SU-DHL-6 (cell line): Measurements from ENCODE around the gene MIOS.

Source experiments
- CTCF ChIP-seq: fragments of 200-600 bp; sonication (generic); IDR thresholded peaks from one replicate; pipeline ENCODE4 v1.5.1; 2017; ENCODE audit warnings: antibody characterized with exemption, mild to moderate bottlenecking, low read length, moderate library complexity; ENCODE audit not compliant: insufficient read depth, poor library complexity, severe bottlenecking
- EZH2phosphoT487 ChIP-seq: fragments of 200-600 bp; sonication (generic), shearing (Covaris generic); conservative IDR thresholded peaks from 2 replicates; pipeline ENCODE4 v1.6.1; 2018; ENCODE audit warnings: mild to moderate bottlenecking, antibody characterized with exemption, low read length, moderate library complexity, mixed read lengths

DNA sequence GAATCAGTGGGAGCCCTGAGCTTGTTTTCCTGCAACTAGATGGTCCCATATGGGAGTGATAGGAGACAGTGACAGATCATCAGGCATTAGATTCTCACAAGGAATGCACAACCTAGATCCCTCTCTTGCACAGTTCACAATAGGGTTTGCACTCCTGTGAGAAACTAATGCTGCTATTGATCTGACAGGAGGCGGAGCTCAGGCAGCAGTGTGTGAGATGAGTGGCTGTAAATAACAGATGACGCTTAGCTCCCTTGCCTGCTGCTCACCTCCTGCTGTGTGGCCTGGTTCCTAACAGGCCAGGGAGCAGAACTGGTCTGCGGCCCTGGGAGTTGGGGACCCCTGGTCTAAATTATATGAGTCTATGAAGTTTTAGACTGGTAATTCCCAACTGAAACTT lies 3.9 kb downstream of the MIOS start:
- TF ChIP-seq CTCF = no peak
- TF ChIP-seq EZH2phosphoT487 = no peak
